ENCODE results near the gene KCNMB3. TPM values are rescaled to one million over a fixed set of nuclear protein-coding genes. Genes with fewer than 3 reads are reported as not detected.

KCNMB3 gene
- total and polyA plus RNA-seq, 2 of the 13 experiments (the other 11 are each of a cell fraction or from before 2014, with no cell fraction given) = 4.3 to 7.1 TPM

DNA sequence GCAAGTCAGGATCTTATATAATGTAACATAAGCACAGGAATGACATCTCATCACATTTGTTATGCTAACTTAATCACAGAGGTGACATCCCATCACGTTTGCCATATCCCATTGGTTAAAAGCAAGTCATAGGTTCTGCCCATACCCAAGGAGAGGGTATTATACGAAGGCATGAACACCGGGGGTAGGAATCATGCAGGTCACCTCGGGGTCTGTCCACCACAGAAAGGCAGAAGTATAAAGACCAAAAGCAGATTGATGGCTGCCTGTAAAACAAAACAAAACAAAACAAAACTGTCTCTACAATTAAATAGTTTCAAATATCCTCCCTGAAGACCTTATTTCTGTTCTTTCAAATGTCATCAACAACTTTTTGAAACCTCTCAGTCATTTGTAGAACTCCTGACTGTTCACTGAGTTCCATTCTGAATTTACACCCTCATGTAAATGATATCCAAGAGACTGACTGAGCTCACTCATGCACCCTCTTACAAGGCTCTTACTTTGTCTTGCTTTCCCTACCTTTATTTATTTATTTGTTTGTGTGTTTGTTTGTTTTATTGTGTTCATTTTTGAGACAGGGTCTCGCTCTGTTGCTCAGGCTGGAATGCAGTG, 49.2 kb upstream of the KCNMB3 start:
- POLR2A ChIA-PET = no interaction called here
- no peaks in the 10 kb centered on the region for H3K27me3 ChIP-seq (ENCODE audit: control insufficient read depth in 1 of 2, insufficient read depth in 2 of 2, low read length in 2 of 2)
- CTCF ChIA-PET (ENCODE audit: low intra/inter-chr PET ratio, low total read pairs) = no interaction called here
- no peak overlapping the region for H3K9ac ChIP-seq (ENCODE audit: insufficient read depth, low read depth, low read length)
- DNase-seq (ENCODE audit: low spot score) (no peak), ATAC-seq (no peak), FAIRE-seq (no peak)
- H3K4me2 ChIP-seq (ENCODE audit: low read depth, low read length) = no peak overlapping the region
- H3K79me2 ChIP-seq (ENCODE audit: insufficient read depth, low read length) = no peaks in the 10 kb centered on the region
- H3K9me3 ChIP-seq (ENCODE audit: low read length) = no peaks in the 10 kb centered on the region
- H3K4me1 ChIP-seq (ENCODE audit: insufficient read depth, low read length) = peaks cover 15% of the 10 kb centered on the region; the same call in 1 of the 2 replicates
- H3K27ac ChIP-seq (ENCODE audit: extremely low read length, insufficient read depth, low read length) = no peak overlapping the region
- in situ Hi-C loops (cut with HindIII; ENCODE audit: extremely low pct_ligation_motif_present, low pct_unique_long_range_greater_than_20kb) = loop anchor here (25.0 kb wide), 1 partner anchor 863 kb away; no protein-coding TSS in a partner anchor
- TF ChIP-seq ZNF10 (CRISPR knock-in tag; IDR thresholded peaks at IDR 0.05; ENCODE audit: borderline replicate concordance, low read depth) (no peak), ZNF260 (CRISPR knock-in tag; IDR thresholded peaks at IDR 0.05; ENCODE audit: borderline replicate concordance, low read depth) (no peak), IRF2 (CRISPR knock-in tag; IDR thresholded peaks at IDR 0.05) (no peak), PAX8 (CRISPR knock-in tag; IDR thresholded peaks at IDR 0.05; ENCODE audit: borderline replicate concordance) (no peak), ZSCAN9 (CRISPR knock-in tag; IDR thresholded peaks at IDR 0.05; ENCODE audit: borderline replicate concordance) (no peak), MED1 (CRISPR knock-in tag; IDR thresholded peaks at IDR 0.05) (no peak), ZNF138 (CRISPR knock-in tag; IDR thresholded peaks at IDR 0.05; ENCODE audit: low read depth) (no peak)
- TF ChIP-seq, protein P1, sequence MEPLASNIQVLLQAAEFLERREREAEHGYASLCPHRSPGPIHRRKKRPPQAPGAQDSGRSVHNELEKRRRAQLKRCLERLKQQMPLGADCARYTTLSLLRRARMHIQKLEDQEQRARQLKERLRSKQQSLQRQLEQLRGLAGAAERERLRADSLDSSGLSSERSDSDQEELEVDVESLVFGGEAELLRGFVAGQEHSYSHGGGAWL (CRISPR knock-in tag; IDR thresholded peaks at IDR 0.05) = no peak
- TF ChIP-seq, protein P2, sequence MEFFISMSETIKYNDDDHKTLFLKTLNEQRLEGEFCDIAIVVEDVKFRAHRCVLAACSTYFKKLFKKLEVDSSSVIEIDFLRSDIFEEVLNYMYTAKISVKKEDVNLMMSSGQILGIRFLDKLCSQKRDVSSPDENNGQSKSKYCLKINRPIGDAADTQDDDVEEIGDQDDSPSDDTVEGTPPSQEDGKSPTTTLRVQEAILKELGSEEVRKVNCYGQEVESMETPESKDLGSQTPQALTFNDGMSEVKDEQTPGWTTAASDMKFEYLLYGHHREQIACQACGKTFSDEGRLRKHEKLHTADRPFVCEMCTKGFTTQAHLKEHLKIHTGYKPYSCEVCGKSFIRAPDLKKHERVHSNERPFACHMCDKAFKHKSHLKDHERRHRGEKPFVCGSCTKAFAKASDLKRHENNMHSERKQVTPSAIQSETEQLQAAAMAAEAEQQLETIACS (CRISPR knock-in tag; IDR thresholded peaks at IDR 0.05) = no peak
- TF ChIP-seq, protein P3, sequence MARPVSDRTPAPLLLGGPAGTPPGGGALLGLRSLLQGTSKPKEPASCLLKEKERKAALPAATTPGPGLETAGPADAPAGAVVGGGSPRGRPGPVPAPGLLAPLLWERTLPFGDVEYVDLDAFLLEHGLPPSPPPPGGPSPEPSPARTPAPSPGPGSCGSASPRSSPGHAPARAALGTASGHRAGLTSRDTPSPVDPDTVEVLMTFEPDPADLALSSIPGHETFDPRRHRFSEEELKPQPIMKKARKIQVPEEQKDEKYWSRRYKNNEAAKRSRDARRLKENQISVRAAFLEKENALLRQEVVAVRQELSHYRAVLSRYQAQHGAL (CRISPR knock-in tag; IDR thresholded peaks at IDR 0.05; ENCODE audit: not compliant biosample characterization) = no peak
- WGBS (ENCODE audit: low lambda C conversion rate) = 9% methylated on average over 5 of the region's 5 CpGs
- intact Hi-C loops (cut with micrococcal nuclease; ENCODE audit: unreplicated experiment) = no loop called here
- no peaks in the 10 kb centered on the region for H3K36me3 ChIP-seq (replicated peaks in 1 of 2; ENCODE audit: control insufficient read depth in 1 of 2, insufficient read depth in 2 of 2, low read length in 2 of 2)
- no TSS peak for BruUV-seq (replicated peaks)
- no peaks in the 10 kb centered on the region for H4K20me1 ChIP-seq (ENCODE audit: insufficient read depth, low read length)
- H3K4me3 ChIP-seq (replicated peaks in 1 of 3; ENCODE audit: insufficient read depth in 1 of 3, low read depth in 2 of 3, low read length in 3 of 3) = no peak overlapping the region
- H2AFZ ChIP-seq (ENCODE audit: low read length) = no peak overlapping the region

Measured in HepG2 (cell line).